Astrocyte (in vitro differentiated cells and primary cell): ENCODE results near the gene HSPB7.

Source experiments
- CTCF ChIP-seq: IDR thresholded peaks from 2 replicates; pipeline ENCODE4 v1.5.1; 2011; ENCODE audit warnings: low read depth, mild to moderate bottlenecking, inconsistent platforms, low read length, moderate library complexity; ENCODE audit not compliant: insufficient read depth
- EZH2 ChIP-seq: IDR thresholded peaks from 2 replicates; pipeline ENCODE4 v1.6.1; 2012; ENCODE audit warnings: mild to moderate bottlenecking, low read length, inconsistent platforms; ENCODE audit not compliant: insufficient read depth

GRCh38 chr1:16064536-16065268 is 46.9 kb upstream of the HSPB7 start:
- TF ChIP-seq CTCF: no peak
- no peak for TF ChIP-seq EZH2
